ENCODE measurements around the gene KLF5. TPM values are rescaled to one million over a fixed set of nuclear protein-coding genes. Genes with fewer than 3 reads are reported as not detected.
A peak's percentile ranks its signal among the peaks of the same experiment; 100 is the strongest.

The KLF5 gene
- total RNA-seq, 1 experiment from 2014 or later: 65.9 TPM

- TF ChIP-seq EZH2 (IDR thresholded peaks at IDR 0.05; ENCODE audit: low read depth) (no peak), CTCF (conservative IDR thresholded peaks at IDR 0.05) (no peak)
- Histone ChIP-seq H3K79me2 (ENCODE audit: low read depth) (no peaks in the 10 kb centered on the region), H3K4me2 (peak overlapping the region; percentile 8; the same call in 1 of the 2 replicates), H3K27me3 (ENCODE audit: insufficient read depth, low read depth) (no peaks in the 10 kb centered on the region), H3K27ac (peak overlapping the region; percentile 86), H3K9me3 (ENCODE audit: insufficient read depth, low read depth) (peaks cover 24% of the 10 kb centered on the region), H3K36me3 (ENCODE audit: low read depth) (peaks cover 12% of the 10 kb centered on the region; the same call in 1 of the 2 replicates), H3K9me2 (ENCODE audit: insufficient read depth) (no peaks in the 10 kb centered on the region), H3F3A (ENCODE audit: insufficient read depth, low read depth) (peaks cover 19% of the 10 kb centered on the region), H2AFZ (no peak overlapping the region), H4K20me1 (ENCODE audit: insufficient read depth) (no peaks in the 10 kb centered on the region), H3K4me3 (no peak overlapping the region), H3K4me1 (replicated peaks; ENCODE audit: insufficient read depth) (peaks cover 15% of the 10 kb centered on the region)
- ChIA-PET CTCF (no interaction called here), POLR2A (ENCODE audit: unreplicated experiment) (no interaction called here)
- intact Hi-C loops (cut with micrococcal nuclease; ENCODE audit: unreplicated experiment): no loop called here
- TSS peak; percentile 90 for BruUV-seq (replicated peaks)
- peak; percentile 69 to 80 for DNase-seq
These were observed 31.5 kb downstream of the KLF5 start for GRCh38 chr13:73090116-73090822.

- TSS peak; percentile 98 for BruUV-seq (replicated peaks)
These were observed 32.0 kb downstream of the KLF5 start for GRCh38 chr13:73090823-73091187.

GRCh38 chr13:73092829-73093228 is 34.0 kb downstream of the KLF5 start:
- POLR2A ChIA-PET (ENCODE audit: unreplicated experiment): no interaction called here
- Histone ChIP-seq H3K4me1 (replicated peaks; ENCODE audit: insufficient read depth) (peaks cover 40% of the 10 kb centered on the region), H3F3A (ENCODE audit: insufficient read depth, low read depth) (peaks cover 41% of the 10 kb centered on the region), H2AFZ (no peak overlapping the region), H4K20me1 (ENCODE audit: insufficient read depth) (no peaks in the 10 kb centered on the region), H3K27me3 (ENCODE audit: insufficient read depth, low read depth) (no peaks in the 10 kb centered on the region), H3K4me2 (no peak overlapping the region), H3K36me3 (ENCODE audit: low read depth) (peaks cover 9% of the 10 kb centered on the region; the same call in 1 of the 2 replicates), H3K9me2 (ENCODE audit: insufficient read depth) (no peaks in the 10 kb centered on the region), H3K4me3 (no peak overlapping the region), H3K79me2 (ENCODE audit: low read depth) (no peaks in the 10 kb centered on the region), H3K27ac (no peak overlapping the region), H3K9me3 (ENCODE audit: insufficient read depth, low read depth) (peaks cover 15% of the 10 kb centered on the region)
- CTCF ChIA-PET: interaction anchor here (0.7 kb wide), 1 partner anchor 122 kb away, joined by 6 read pairs; no protein-coding TSS in a partner anchor
- TF ChIP-seq CTCF (conservative IDR thresholded peaks at IDR 0.05) (no peak), EZH2 (IDR thresholded peaks at IDR 0.05; ENCODE audit: low read depth) (no peak)
- no TSS peak for BruUV-seq (replicated peaks)
- no peak for DNase-seq
- intact Hi-C loops (cut with micrococcal nuclease; ENCODE audit: unreplicated experiment): no loop called here

More at GRCh38 chr13:73090823-73091187, 32.0 kb downstream of the KLF5 start:
- CTCF ChIA-PET: no interaction called here
- Histone ChIP-seq H4K20me1 (ENCODE audit: insufficient read depth) (no peaks in the 10 kb centered on the region), H3K79me2 (ENCODE audit: low read depth) (no peaks in the 10 kb centered on the region), H3K4me1 (replicated peaks; ENCODE audit: insufficient read depth) (peaks cover 20% of the 10 kb centered on the region), H3K27ac (peak overlapping the region; percentile 86), H3K9me2 (ENCODE audit: insufficient read depth) (no peaks in the 10 kb centered on the region), H3K4me2 (peak overlapping the region; percentile 8; the same call in 1 of the 2 replicates), H3K9me3 (ENCODE audit: insufficient read depth, low read depth) (peaks cover 24% of the 10 kb centered on the region), H3K27me3 (ENCODE audit: insufficient read depth, low read depth) (no peaks in the 10 kb centered on the region), H3F3A (ENCODE audit: insufficient read depth, low read depth) (peaks cover 23% of the 10 kb centered on the region), H2AFZ (no peak overlapping the region), H3K36me3 (ENCODE audit: low read depth) (peaks cover 12% of the 10 kb centered on the region; the same call in 1 of the 2 replicates), H3K4me3 (no peak overlapping the region)
- intact Hi-C loops (cut with micrococcal nuclease; ENCODE audit: unreplicated experiment): no loop called here
- no peak for TF ChIP-seq CTCF (conservative IDR thresholded peaks at IDR 0.05)
- no peak for TF ChIP-seq EZH2 (IDR thresholded peaks at IDR 0.05; ENCODE audit: low read depth)
- no peak for DNase-seq
- POLR2A ChIA-PET (ENCODE audit: unreplicated experiment): no interaction called here
